Neural cell (in vitro differentiated cells): ENCODE measurements around the gene CEP170B.

ENCODE experiments used
- CTCF ChIP-seq: fragments of 450-650 bp; IDR thresholded peaks from 2 replicates; pipeline ENCODE4 v1.5.1; 2014; ENCODE audit warnings: antibody characterized with exemption, mild to moderate bottlenecking, moderate library complexity; ENCODE audit not compliant: poor library complexity, severe bottlenecking
- EP300 ChIP-seq: fragments of 450-650 bp; conservative IDR thresholded peaks from 2 replicates; pipeline ENCODE4 v1.6.1; 2014; ENCODE audit warnings: antibody characterized with exemption, mild to moderate bottlenecking, moderate library complexity; ENCODE audit not compliant: poor library complexity, severe bottlenecking
- EZH2 ChIP-seq: fragments of 200-600, 300-800 bp; shearing (Covaris generic), sonication (generic); IDR thresholded peaks from 2 replicates; pipeline ENCODE4 v1.6.1; 2014; ENCODE audit warnings: antibody characterized with exemption, low read length, borderline replicate concordance, mild to moderate bottlenecking; ENCODE audit not compliant: insufficient read depth, poor library complexity, severe bottlenecking
- MXI1 ChIP-seq: fragments of 450-650 bp; conservative IDR thresholded peaks from 2 replicates; pipeline ENCODE4 v1.6.1; 2014; ENCODE audit warnings: antibody characterized with exemption, mild to moderate bottlenecking; ENCODE audit not compliant: poor library complexity, severe bottlenecking
- POLR2AphosphoS5 ChIP-seq: IDR thresholded peaks from 2 replicates; pipeline ENCODE4 v1.6.1; 2012
- RAD21 ChIP-seq: fragments of 450-650 bp; conservative IDR thresholded peaks from 2 replicates; pipeline ENCODE4 v1.6.1; 2014; ENCODE audit warnings: antibody characterized with exemption, mild to moderate bottlenecking, moderate library complexity
- SMC3 ChIP-seq: fragments of 450-650 bp; conservative IDR thresholded peaks from 2 replicates; pipeline ENCODE4 v1.6.1; 2014; ENCODE audit warnings: antibody characterized with exemption, mild to moderate bottlenecking, moderate library complexity; ENCODE audit not compliant: poor library complexity
- TAF1 ChIP-seq: IDR thresholded peaks from 2 replicates; pipeline ENCODE4 v1.6.1; 2012; ENCODE audit warnings: low read depth

DNA sequence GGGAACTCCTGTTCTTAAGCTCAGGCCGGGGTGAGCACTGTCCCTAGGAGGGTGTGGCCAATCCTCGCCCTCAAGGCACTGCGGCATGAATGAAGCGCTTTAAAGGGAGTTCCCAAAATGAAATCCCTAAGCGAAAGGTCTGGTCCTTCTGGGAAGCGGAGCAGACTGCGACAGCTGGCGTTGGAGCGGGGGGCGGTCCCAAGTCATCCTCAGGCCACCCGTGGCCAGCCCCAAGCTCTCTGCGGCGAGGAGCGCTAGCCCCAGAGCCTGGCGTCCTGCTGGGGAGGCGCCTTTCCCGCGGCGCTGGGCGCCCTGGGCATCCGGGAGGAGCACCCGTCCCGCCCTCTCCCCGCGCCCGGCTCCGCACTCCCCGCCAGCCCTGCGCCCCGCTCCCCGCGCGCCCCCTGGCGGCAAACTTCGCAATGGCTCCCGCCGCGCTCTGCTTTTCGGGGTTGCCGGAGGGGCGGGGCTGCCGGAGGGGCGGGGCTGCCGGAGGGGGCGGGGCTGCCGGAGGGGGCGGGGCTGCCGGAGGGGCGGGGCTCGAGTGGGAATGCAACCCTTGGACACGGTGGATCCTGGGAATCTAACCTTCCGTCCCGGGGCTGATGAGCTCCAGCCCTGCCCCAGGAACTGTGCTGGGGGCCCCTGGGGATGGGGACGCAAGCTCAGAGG, 38.7 kb upstream of the CEP170B start:
- no peak for TF ChIP-seq EP300
- TF ChIP-seq CTCF: peak; percentile 58
- TF ChIP-seq POLR2AphosphoS5: no peak
- no peak for TF ChIP-seq RAD21
- no peak for TF ChIP-seq EZH2
- TF ChIP-seq TAF1: no peak
- no peak for TF ChIP-seq MXI1
- peak; percentile 43 for TF ChIP-seq SMC3
